KOPT-K1 (cell line): Measurements from ENCODE around the gene R3HDML.

ENCODE experiments used
- H3K27ac ChIP-seq: fragments of 200-600 bp; sonication (generic); 2 replicates; pipeline ENCODE4 v1.5.1; 2016; ENCODE audit warnings: antibody characterized with exemption, mild to moderate bottlenecking, low read depth, low read length; ENCODE audit not compliant: poor library complexity, severe bottlenecking
- H3K36me3 ChIP-seq: fragments of 200-600 bp; sonication (generic); 2 replicates; pipeline ENCODE4 v1.5.1; 2017; ENCODE audit warnings: antibody characterized with exemption, mild to moderate bottlenecking, low read length, moderate library complexity; ENCODE audit not compliant: insufficient read depth
- H3K9me3 ChIP-seq: fragments of 200-600 bp; sonication (generic); 2 replicates; pipeline ENCODE4 v1.5.1; 2017; ENCODE audit warnings: antibody characterized with exemption, low read length, mild to moderate bottlenecking; ENCODE audit not compliant: insufficient read depth, poor library complexity, severe bottlenecking

The R3HDML gene

GRCh38 chr20:44395461-44396340, 58.9 kb downstream of the R3HDML start:
- H3K36me3 ChIP-seq = no peaks in the 10 kb centered on the region
- no peak overlapping the region for H3K27ac ChIP-seq
- H3K9me3 ChIP-seq = no peaks in the 10 kb centered on the region

GRCh38 chr20:44396369-44397130, 59.7 kb downstream of the R3HDML start:
- Histone ChIP-seq H3K27ac (no peak overlapping the region), H3K36me3 (no peaks in the 10 kb centered on the region), H3K9me3 (no peaks in the 10 kb centered on the region)

GRCh38 chr20:44398335-44398734, 61.5 kb downstream of the R3HDML start:
- Histone ChIP-seq H3K9me3 (no peaks in the 10 kb centered on the region), H3K36me3 (no peaks in the 10 kb centered on the region), H3K27ac (no peak overlapping the region)

- Histone ChIP-seq H3K27ac (no peak overlapping the region), H3K36me3 (no peaks in the 10 kb centered on the region)
Observed at GRCh38 chr20:44399446-44399845, 62.6 kb downstream of the R3HDML start.

GRCh38 chr20:44400671-44400969, 63.8 kb downstream of the R3HDML start:
- H3K9me3 ChIP-seq = no peaks in the 10 kb centered on the region
- no peak overlapping the region for H3K27ac ChIP-seq
- H3K36me3 ChIP-seq = no peaks in the 10 kb centered on the region

More at GRCh38 chr20:44399446-44399845, 62.6 kb downstream of the R3HDML start:
- no peaks in the 10 kb centered on the region for H3K9me3 ChIP-seq
